IPS DF 6.9 (cell line): Measurements from ENCODE around the gene BHLHA9.

Experiments used
- DNase-seq: peaks from one replicate; pipeline ENCODE4 v3.0.0-alpha.2; 2013; ENCODE audit warnings: low read depth, low spot score
- H3K27ac ChIP-seq: one replicate; pipeline ENCODE4 v1.5.1; 2013; ENCODE audit warnings: low read length, control low read depth
- H3K27me3 ChIP-seq: 2 replicates; pipeline ENCODE4 v1.6.1; 2013; ENCODE audit warnings: mild to moderate bottlenecking, low read length; ENCODE audit not compliant: control insufficient read depth, insufficient read depth
- H3K36me3 ChIP-seq: 2 replicates; pipeline ENCODE4 v1.6.1; 2013; ENCODE audit warnings: low read length; ENCODE audit not compliant: control insufficient read depth, insufficient read depth
- H3K4me1 ChIP-seq: 2 replicates; pipeline ENCODE4 v1.6.1; 2013; ENCODE audit warnings: low read length; ENCODE audit not compliant: control insufficient read depth, insufficient read depth
- H3K4me3 ChIP-seq: 2 replicates; pipeline ENCODE4 v1.5.1; 2013; ENCODE audit warnings: mild to moderate bottlenecking, low read length
- H3K9me3 ChIP-seq: 2 replicates; pipeline ENCODE4 v1.6.1; 2013; ENCODE audit warnings: low read length, inconsistent platforms; ENCODE audit not compliant: control insufficient read depth, insufficient read depth
- WGBS: extraction: QIAGEN DNeasy Blood & Tissue Kit; methylation state at CpG from one replicate; pipeline ENCODE4 v1.1.7; 2013; ENCODE audit warnings: mixed read lengths, missing lambda C conversion rate; ENCODE audit not compliant: insufficient read length, insufficient coverage; 5-methylcytosine and 5-hydroxymethylcytosine counted together

BHLHA9 gene

DNA sequence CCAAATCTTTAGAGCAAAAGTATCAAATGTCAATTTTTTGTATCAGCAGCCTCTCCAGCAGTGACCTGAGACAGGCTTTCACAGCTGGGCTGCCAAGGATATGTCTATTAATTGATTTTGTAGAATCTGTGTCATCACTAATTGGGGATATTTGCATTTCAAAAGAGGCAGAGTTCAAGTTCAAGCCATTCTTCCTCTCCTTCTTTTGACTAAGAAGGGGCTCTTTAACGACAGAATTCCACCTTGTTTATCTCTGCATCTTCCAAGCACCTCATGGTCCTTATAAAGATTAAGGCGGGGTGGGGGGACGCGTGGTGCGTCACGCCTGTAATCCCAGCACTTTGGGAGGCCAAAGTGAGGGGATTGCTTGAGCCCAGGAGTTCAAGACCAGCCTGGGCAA lies 15.2 kb upstream of the BHLHA9 start:
- Histone ChIP-seq H3K36me3 (no peaks in the 10 kb centered on the region), H3K27ac (no peak overlapping the region), H3K4me1 (no peaks in the 10 kb centered on the region), H3K27me3 (no peaks in the 10 kb centered on the region), H3K9me3 (no peaks in the 10 kb centered on the region), H3K4me3 (no peak overlapping the region)
- DNase-seq, result no peak
- no CpG with 5 or more reads among the region's 6 CpGs for WGBS

DNA sequence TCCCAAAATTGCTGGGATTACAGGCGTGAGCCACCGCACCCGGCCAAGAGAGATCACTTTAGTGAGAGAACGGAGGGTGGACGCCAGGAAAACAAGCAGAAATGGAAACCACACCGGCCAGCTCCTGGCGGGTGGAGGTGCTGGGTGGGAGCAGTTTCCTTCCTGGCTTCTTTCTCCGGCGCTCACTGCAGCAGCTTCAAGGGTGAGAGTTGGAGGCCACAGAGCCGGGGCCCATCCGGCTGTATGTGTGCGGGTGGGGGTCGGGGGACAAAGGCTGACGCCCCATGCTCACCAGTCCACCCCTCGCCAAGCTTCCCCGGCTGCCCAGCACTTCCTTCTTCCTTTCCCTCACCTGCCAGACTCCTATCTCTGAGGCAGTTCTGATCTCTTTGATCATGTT lies 13.5 kb upstream of the BHLHA9 start:
- Histone ChIP-seq H3K4me1 (no peaks in the 10 kb centered on the region), H3K9me3 (no peaks in the 10 kb centered on the region), H3K4me3 (no peak overlapping the region), H3K36me3 (no peaks in the 10 kb centered on the region), H3K27me3 (peaks cover 5% of the 10 kb centered on the region; the same call in 1 of the 2 replicates), H3K27ac (no peak overlapping the region)
- no peak for DNase-seq
- WGBS, result no CpG with 5 or more reads among the region's 16 CpGs

DNA sequence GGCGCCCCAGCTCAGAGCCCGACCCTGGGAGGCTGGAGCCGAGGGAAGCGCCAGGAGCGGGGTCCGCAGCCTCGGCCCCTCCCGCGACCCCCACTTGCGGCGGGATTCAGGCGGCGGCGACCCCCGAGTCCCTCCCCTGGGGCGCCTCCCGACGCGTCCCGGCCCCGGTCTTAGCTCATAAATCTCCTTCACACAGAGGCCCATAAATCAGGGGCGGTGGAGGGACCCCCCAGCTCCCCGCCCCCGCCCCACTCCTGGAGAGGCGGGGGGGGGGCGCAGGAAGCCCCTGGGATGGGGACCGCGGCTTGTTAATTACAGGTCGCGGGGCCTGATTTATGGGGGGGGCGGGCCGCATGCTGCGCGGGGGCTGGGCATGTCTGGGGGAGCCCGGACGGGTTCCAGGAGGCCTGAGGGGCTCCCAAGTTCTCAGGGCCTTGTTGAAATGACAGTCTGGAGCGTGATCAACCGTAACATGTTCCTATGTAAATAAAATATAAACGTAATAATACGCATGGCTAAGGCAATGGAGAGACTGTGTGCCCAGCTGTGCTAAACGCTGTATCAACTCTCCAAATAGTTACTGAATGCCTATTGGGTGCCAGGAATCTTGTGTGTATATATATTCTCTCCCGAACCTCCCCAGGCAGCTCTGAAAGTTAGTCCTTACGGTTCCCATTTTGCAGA lies 10.0 kb upstream of the BHLHA9 start:
- no CpG with 5 or more reads among the region's 43 CpGs for WGBS
- Histone ChIP-seq H3K36me3 (no peaks in the 10 kb centered on the region), H3K27me3 (peaks cover 5% of the 10 kb centered on the region; the same call in 1 of the 2 replicates), H3K4me3 (peak overlapping the region; percentile 17; the same call in 1 of the 2 replicates), H3K4me1 (no peaks in the 10 kb centered on the region), H3K9me3 (no peaks in the 10 kb centered on the region), H3K27ac (no peak overlapping the region)
- no peak for DNase-seq

DNA sequence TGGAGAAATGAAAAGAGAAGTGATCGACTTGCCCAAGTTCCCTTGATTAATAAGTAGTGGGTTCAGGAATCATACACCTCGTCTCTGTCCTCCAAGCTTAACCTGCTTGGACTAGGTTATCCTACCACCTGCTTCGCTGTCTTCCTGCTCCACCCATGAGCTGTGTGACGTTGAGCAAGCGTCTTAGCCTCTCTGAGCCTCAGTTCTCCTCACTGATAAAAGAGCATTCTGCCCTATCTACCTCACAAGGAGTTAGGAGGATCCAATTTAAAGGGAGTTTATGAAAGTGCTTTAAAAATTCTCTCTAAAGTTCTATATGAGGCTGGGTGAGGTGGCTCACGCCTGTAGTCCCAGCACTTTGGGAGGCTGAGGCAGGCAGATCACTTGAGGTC lies 9.5 kb upstream of the BHLHA9 start:
- Histone ChIP-seq H3K27ac (no peak overlapping the region), H3K4me1 (no peaks in the 10 kb centered on the region), H3K4me3 (no peak overlapping the region), H3K36me3 (no peaks in the 10 kb centered on the region), H3K9me3 (no peaks in the 10 kb centered on the region), H3K27me3 (peaks cover 5% of the 10 kb centered on the region; the same call in 1 of the 2 replicates)
- no CpG with 5 or more reads among the region's 6 CpGs for WGBS
- DNase-seq, result no peak

DNA sequence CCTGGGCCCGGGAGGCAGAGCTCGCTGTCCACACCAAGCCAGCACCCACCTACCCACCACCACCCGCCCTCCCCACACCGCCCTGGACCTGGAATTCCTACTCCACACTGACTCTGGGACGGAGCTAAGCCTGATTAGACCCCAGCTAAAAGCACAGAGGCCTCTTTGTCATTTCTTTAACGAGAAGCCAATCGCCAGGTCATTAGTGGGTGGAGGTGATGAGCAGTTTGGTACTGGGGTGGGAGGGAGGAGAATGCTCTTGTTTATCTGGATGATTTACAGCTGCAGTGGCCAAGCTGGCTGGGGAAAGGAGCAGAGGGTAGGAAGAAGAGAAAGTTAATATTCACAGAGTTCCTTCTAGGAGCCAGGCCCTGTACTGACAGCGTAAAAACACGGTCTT lies 6.0 kb upstream of the BHLHA9 start:
- Histone ChIP-seq H3K4me1 (no peaks in the 10 kb centered on the region), H3K36me3 (no peaks in the 10 kb centered on the region), H3K9me3 (no peaks in the 10 kb centered on the region), H3K27ac (no peak overlapping the region), H3K4me3 (no peak overlapping the region), H3K27me3 (peaks cover 5% of the 10 kb centered on the region; the same call in 1 of the 2 replicates)
- no peak for DNase-seq
- no CpG with 5 or more reads among the region's 9 CpGs for WGBS

DNA sequence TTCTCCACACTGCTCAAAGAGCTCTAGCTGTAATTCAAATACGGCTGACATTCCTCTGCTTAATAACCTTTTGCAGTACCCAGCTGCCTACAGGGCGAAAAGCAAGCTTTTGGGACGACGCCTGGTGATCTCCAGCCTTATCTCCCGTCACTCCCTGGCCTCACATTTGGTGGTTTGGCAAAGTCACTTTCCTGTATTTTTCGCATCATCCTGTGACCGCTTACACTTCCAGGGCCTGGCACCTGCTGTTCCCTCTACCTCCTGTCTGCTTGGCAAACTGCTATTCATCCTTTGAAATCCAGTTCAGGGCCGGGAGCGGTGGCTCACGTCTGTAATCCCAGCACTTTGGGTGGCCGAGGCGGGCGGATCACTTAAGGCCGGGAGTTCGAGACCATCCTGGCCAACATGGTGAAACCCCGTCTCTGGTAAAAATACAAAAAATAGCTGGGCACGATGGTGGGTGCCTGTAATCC lies 2.7 kb upstream of the BHLHA9 start:
- Histone ChIP-seq H3K27me3 (no peaks in the 10 kb centered on the region), H3K9me3 (no peaks in the 10 kb centered on the region), H3K27ac (no peak overlapping the region), H3K4me1 (no peaks in the 10 kb centered on the region), H3K36me3 (no peaks in the 10 kb centered on the region; the same call in 1 of the 2 replicates), H3K4me3 (peak overlapping the region; percentile 73; the same call in 1 of the 2 replicates)
- WGBS, result no CpG with 5 or more reads among the region's 17 CpGs
- DNase-seq, result no peak

DNA sequence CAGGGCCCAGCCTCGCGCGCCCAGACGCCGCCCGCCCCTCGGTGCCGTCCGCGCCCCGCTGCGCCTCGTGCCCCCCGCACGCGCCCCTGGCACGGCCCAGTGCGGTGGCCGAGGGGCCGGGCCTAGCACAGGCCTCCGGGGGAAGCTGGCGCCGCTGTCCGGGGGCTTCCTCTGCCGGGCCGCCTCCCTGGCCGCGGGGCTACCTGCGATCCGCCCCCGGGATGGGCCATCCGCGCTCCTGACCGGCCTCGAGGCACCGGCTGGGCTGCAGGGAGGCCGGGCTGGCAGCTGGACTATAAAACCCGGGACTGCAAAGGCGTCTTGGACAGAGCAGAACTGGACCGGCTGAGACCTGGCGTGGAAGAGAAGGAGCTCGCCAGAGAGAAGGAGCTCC lies 783 bp downstream of the BHLHA9 start:
- Histone ChIP-seq H3K4me1 (no peaks in the 10 kb centered on the region), H3K27me3 (no peaks in the 10 kb centered on the region), H3K4me3 (no peak overlapping the region), H3K27ac (no peak overlapping the region), H3K9me3 (no peaks in the 10 kb centered on the region), H3K36me3 (no peaks in the 10 kb centered on the region; the same call in 1 of the 2 replicates)
- no peak for DNase-seq
- no CpG with 5 or more reads among the region's 42 CpGs for WGBS

DNA sequence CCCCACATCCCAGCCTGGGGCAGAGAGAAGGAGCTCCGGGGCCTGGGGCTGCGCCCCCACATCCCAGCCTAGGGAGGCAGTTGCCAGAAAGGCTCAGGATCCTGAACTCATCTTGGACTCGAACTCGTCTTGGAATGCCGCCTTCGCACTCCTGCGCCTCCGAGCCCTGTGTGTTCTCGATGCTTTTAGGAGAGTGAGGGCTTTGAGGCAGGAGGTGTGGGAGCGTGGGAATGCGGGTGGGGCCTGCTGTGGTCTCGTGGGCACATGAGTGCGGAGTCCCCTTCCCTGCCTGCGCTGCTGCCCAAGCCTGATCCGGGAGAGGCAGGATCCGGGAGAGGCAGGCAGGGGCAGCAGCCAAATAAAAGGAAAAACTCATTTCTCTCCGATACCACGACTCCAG lies 1.2 kb downstream of the BHLHA9 start:
- H3K27me3 ChIP-seq, result no peaks in the 10 kb centered on the region
- H3K4me3 ChIP-seq, result no peak overlapping the region
- DNase-seq, result no peak
- no peaks in the 10 kb centered on the region; the same call in 1 of the 2 replicates for H3K36me3 ChIP-seq
- no peak overlapping the region for H3K27ac ChIP-seq
- WGBS, result no CpG with 5 or more reads among the region's 18 CpGs
- H3K9me3 ChIP-seq, result no peaks in the 10 kb centered on the region
- no peaks in the 10 kb centered on the region for H3K4me1 ChIP-seq

DNA sequence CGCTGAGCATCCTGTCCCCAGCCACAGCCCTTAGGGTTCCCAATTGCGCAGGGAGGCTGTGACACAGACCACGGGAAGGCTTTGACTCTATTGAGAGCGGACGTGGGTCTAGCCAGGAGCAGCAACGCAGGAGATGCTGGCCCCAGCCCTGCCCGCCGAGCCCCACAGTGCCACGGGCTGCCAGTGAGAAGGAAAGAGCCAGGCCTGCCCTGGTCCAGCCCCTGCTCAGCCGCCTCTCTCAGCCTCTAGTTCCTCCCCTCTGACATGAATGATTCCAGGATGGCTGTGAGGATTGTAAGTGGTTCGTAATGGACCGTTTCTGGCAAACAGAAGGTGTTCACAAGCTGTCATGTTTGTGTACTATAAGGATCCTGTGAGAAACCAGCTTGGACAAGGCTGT lies 2.5 kb downstream of the BHLHA9 start:
- no peaks in the 10 kb centered on the region for H3K27me3 ChIP-seq
- no CpG with 5 or more reads among the region's 12 CpGs for WGBS
- no peaks in the 10 kb centered on the region for H3K4me1 ChIP-seq
- H3K36me3 ChIP-seq, result no peaks in the 10 kb centered on the region; the same call in 1 of the 2 replicates
- H3K9me3 ChIP-seq, result no peaks in the 10 kb centered on the region
- no peak for DNase-seq
- no peak overlapping the region for H3K27ac ChIP-seq
- H3K4me3 ChIP-seq, result no peak overlapping the region

DNA sequence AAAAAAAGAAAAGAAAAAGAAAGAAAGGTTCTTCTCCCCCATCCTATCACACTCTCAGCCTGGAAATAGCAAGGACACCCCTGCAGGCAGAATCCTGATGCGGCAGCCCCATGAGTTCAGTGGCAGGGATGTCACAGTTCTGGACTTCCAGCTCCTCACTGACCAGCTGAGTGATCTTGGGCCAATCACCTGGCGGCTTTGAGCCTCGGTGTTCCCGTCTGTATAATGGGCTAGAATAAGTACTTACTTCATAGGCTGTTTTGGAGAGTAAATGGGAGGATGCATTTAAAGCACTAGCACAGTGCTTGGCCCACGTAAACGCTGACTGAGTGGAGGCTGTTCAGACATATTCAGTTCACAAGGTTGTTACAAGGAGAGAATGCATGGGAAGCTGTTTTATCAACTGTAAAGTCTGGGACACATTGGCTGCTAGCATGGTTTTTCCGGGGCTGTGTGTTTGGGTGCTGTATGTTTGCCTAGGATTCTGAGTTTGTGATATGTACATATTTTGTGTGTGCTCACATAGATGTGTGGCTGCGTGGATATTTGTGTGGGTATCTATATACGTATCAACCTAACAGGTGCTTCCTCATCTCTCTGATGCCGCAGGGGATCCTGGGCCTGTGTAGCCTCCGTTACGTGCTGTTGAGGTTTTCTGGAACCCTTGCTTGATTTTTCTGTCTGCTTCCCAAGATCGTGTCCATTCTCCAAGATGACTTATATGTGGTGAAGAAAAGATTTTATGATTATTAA lies 3.4 kb downstream of the BHLHA9 start:
- H3K9me3 ChIP-seq, result no peaks in the 10 kb centered on the region
- no peak overlapping the region for H3K27ac ChIP-seq
- no peaks in the 10 kb centered on the region; the same call in 1 of the 2 replicates for H3K36me3 ChIP-seq
- H3K4me1 ChIP-seq, result no peaks in the 10 kb centered on the region
- no peak for DNase-seq
- no CpG with 5 or more reads among the region's 13 CpGs for WGBS
- H3K27me3 ChIP-seq, result no peaks in the 10 kb centered on the region
- no peak overlapping the region for H3K4me3 ChIP-seq
